HepG2 (cell line): ENCODE data around the gene CHRNB2. TPM values are rescaled to one million over a fixed set of nuclear protein-coding genes. Genes with fewer than 3 reads are reported as not detected.

Experiments
- ATAC-seq: fragments of 200-7000 bp; cut with Tn5 transposase; 3 replicates; pipeline ENCODE4 v1.9.1; 2020; ENCODE audit warnings: mild to moderate bottlenecking, moderate library complexity
- BruUV-seq: library from RNA; stranded (reverse); fragments of 400-500 nt; replicated peaks from 2 replicates; lab custom pipeline; 2021; lab: Mats Ljungman, UMichigan
- CTCF ChIA-PET: fragments of 300-600 bp; formaldehyde crosslinking; extraction: SDS; loops from one replicate; lab custom pipeline; 2021; ENCODE audit warnings: low total read pairs, inconsistent platforms, low intra/inter-chr PET ratio; lab: Yijun Ruan, JAX
- POLR2A ChIA-PET: fragments of 350-600 bp; sonication (Branson Sonifier 250); formaldehyde crosslinking; loops from one replicate; lab custom pipeline; 2020; ENCODE audit warnings: antibody characterized with exemption, inconsistent platforms; lab: Yijun Ruan, JAX
- DNase-seq: peaks from one replicate; pipeline ENCODE4 v3.0.0-alpha.2; 2015; ENCODE audit warnings: low spot score
- FAIRE-seq: peaks from 3 replicates; lab custom pipeline; 2011; peaks lifted over from hg19 to GRCh38; lab: Jason Lieb, UNC
- H2AFZ ChIP-seq: one replicate; pipeline ENCODE4 v1.6.1; 2011; ENCODE audit warnings: low read length, inconsistent platforms
- H3K27ac ChIP-seq: fragments of 300-600 bp; 3 replicates; pipeline ENCODE4 v1.8.0; 2011; ENCODE audit warnings: mixed run types, mild to moderate bottlenecking, mixed read lengths, low read length, inconsistent platforms; ENCODE audit not compliant: insufficient read depth; ENCODE audit errors: extremely low read length
- H3K27me3 ChIP-seq, 2 experiments: fragments of 200-600 bp in 1 of 2; 2 replicates in 1 of 2; 3 replicates in 1 of 2; pipeline versions ENCODE4 v1.6.0 to v1.8.0; 2011; ENCODE audit warnings: low read length in 2 of 2, mild to moderate bottlenecking in 2 of 2, moderate library complexity in 2 of 2, inconsistent platforms in 1 of 2; ENCODE audit not compliant: insufficient read depth in 2 of 2, control insufficient read depth in 1 of 2
- H3K36me3 ChIP-seq, 2 experiments: fragments of 200-600 bp in 1 of 2; replicated peaks in 1 of 2; 2 replicates in 1 of 2; 3 replicates in 1 of 2; pipeline versions ENCODE4 v1.5.1 to v1.8.0; 2011; ENCODE audit warnings: low read length in 2 of 2, inconsistent platforms in 1 of 2; ENCODE audit not compliant: insufficient read depth in 2 of 2, control insufficient read depth in 1 of 2
- H3K4me1 ChIP-seq: 2 replicates; pipeline ENCODE4 v1.5.1; 2012; ENCODE audit warnings: low read length, inconsistent platforms; ENCODE audit not compliant: insufficient read depth
- H3K4me2 ChIP-seq: 2 replicates; pipeline ENCODE4 v1.6.0; 2011; ENCODE audit warnings: low read depth, low read length, inconsistent platforms
- H3K4me3 ChIP-seq, 3 experiments: fragments of 200-600 bp in 1 of 3; sonication (generic), shearing (Covaris generic) in 1 of 3; replicated peaks in 1 of 3; 2 replicates each; pipeline ENCODE4 v1.5.1; 2011 to 2016; ENCODE audit warnings: low read length in 3 of 3, inconsistent platforms in 2 of 3, low read depth in 2 of 3, mild to moderate bottlenecking in 2 of 3, control low read depth in 1 of 3, mixed read lengths in 1 of 3; ENCODE audit not compliant: insufficient read depth in 1 of 3
- H3K79me2 ChIP-seq: one replicate; pipeline ENCODE4 v1.6.1; 2011; ENCODE audit warnings: low read length, inconsistent platforms; ENCODE audit not compliant: insufficient read depth
- H3K9ac ChIP-seq: 2 replicates; pipeline ENCODE4 v1.6.0; 2011; ENCODE audit warnings: mild to moderate bottlenecking, low read depth, low read length, inconsistent platforms; ENCODE audit not compliant: insufficient read depth
- H3K9me3 ChIP-seq: 2 replicates; pipeline ENCODE4 v1.5.1; 2012; ENCODE audit warnings: mild to moderate bottlenecking, low read length
- H4K20me1 ChIP-seq: 2 replicates; pipeline ENCODE4 v1.6.0; 2011; ENCODE audit warnings: inconsistent platforms, mild to moderate bottlenecking, low read length, moderate library complexity; ENCODE audit not compliant: insufficient read depth
- BATF2 ChIP-seq: sonication (generic); formaldehyde crosslinking; IDR thresholded peaks from 2 replicates; pipeline ENCODE4 v1.8.0; 2022; ENCODE audit warnings: mild to moderate bottlenecking, missing genetic modification reagents, moderate library complexity
- GLI4 ChIP-seq: sonication (generic); formaldehyde crosslinking; IDR thresholded peaks from 2 replicates; pipeline ENCODE4 v1.5.1; 2020; ENCODE audit warnings: missing genetic modification reagents, mild to moderate bottlenecking, moderate library complexity, borderline replicate concordance
- MXD3 ChIP-seq: IDR thresholded peaks from 2 replicates; pipeline ENCODE4 v1.6.1; 2016; ENCODE audit warnings: mild to moderate bottlenecking, missing biosample characterization, missing genetic modification reagents
- NR2F1 ChIP-seq, 2 experiments: fragments of 450-650 bp in 1 of 2; formaldehyde crosslinking in 1 of 2; IDR thresholded peaks; 2 replicates each; pipeline versions ENCODE4 v1.5.0 to v1.6.1; 2016 to 2020; ENCODE audit warnings: mild to moderate bottlenecking in 1 of 2, missing compliant biosample characterization in 1 of 2, missing genetic modification reagents in 1 of 2, moderate library complexity in 1 of 2
- NR2F6 ChIP-seq, 2 experiments: IDR thresholded peaks; 2 replicates each; pipeline ENCODE4 v1.6.1; 2016; ENCODE audit warnings: antibody characterized with exemption in 1 of 2, mild to moderate bottlenecking in 1 of 2
- RBM22 ChIP-seq: fragments of 200-400 bp; formaldehyde crosslinking; optimal IDR thresholded peaks from 2 replicates; pipeline ENCODE3; 2017; ENCODE audit warnings: mild to moderate bottlenecking, low read length, moderate library complexity
- ZNF143 ChIP-seq: sonication (generic); formaldehyde crosslinking; IDR thresholded peaks from 2 replicates; pipeline ENCODE4 v1.4.0; 2020; ENCODE audit warnings: missing genetic modification reagents
- ZNF18 ChIP-seq: sonication (generic); formaldehyde crosslinking; IDR thresholded peaks from 2 replicates; pipeline ENCODE4 v1.8.0; 2022; ENCODE audit warnings: mild to moderate bottlenecking, missing genetic modification reagents; ENCODE audit not compliant: insufficient replicate concordance
- ZNF678 ChIP-seq: sonication (generic); formaldehyde crosslinking; IDR thresholded peaks from 2 replicates; pipeline ENCODE4 v1.4.0; 2020; ENCODE audit warnings: mild to moderate bottlenecking, missing genetic modification reagents
- WGBS: methylation state at CpG from one replicate; pipeline ENCODE4 v1.1.6; 2017; ENCODE audit warnings: low lambda C conversion rate; 5-methylcytosine and 5-hydroxymethylcytosine counted together
- in situ Hi-C: cut with HindIII; loops from 2 replicates; pipeline ENCODE4 v1.10.0; 2017; ENCODE audit warnings: low pct_unique_long_range_greater_than_20kb; ENCODE audit not compliant: extremely low pct_ligation_motif_present
- intact Hi-C: fragments of 100-400 bp; cut with micrococcal nuclease; formaldehyde crosslinking; loops from one replicate; pipeline ENCODE4 v1.10.0; 2022; ENCODE audit not compliant: unreplicated experiment
- polyA plus RNA-seq, 8 experiments: library from polyadenylated mRNA; depleted of rRNA in 3 of 8; stranded (reverse) in 7 of 8; unstranded in 1 of 8; fragments of >200 nt; fragmentation: Illumina TruSeq in 4 of 8; extraction: Trizol in 4 of 8; gene quantifications; 2 replicates each; pipeline versions ENCODE4 v1.2.1 to v1.2.3, GENCODE V29; 2011 to 2016; ENCODE audit warnings: low read depth in 4 of 8, missing spikeins in 1 of 8, mixed read lengths in 1 of 8; ENCODE audit not compliant: insufficient read depth in 1 of 8
- total RNA-seq, 5 experiments: library from RNA; depleted of rRNA; stranded (reverse); fragments of >200 nt; fragmentation: Illumina TruSeq; extraction: Trizol; gene quantifications; 2 replicates each; pipeline ENCODE4 v1.2.3, GENCODE V29; 2016; ENCODE audit warnings: low read depth in 1 of 5

The CHRNB2 gene
- total and polyA plus RNA-seq, 2 of the 13 experiments (the other 11 are each of a cell fraction or from before 2014, with no cell fraction given), result 0.03 to 0.07 TPM

GRCh38 chr1:154591206-154591605 lies 23.6 kb downstream of the CHRNB2 start:
- 94% methylated on average over 7 of the region's 7 CpGs for WGBS
- Histone ChIP-seq H3K27ac (no peak overlapping the region), H3K9ac (no peak overlapping the region), H3K4me3 (no peak overlapping the region), H4K20me1 (peaks cover 7% of the 10 kb centered on the region; the same call in 1 of the 2 replicates), H2AFZ (no peak overlapping the region), H3K4me2 (no peak overlapping the region), H3K36me3 (peaks cover 36 to 96% of the 10 kb centered on the region in 2 experiments), H3K27me3 (no peaks in the 10 kb centered on the region), H3K79me2 (no peaks in the 10 kb centered on the region), H3K4me1 (0 out of 2 replicates have a peak, but pooled peaks cover 7% of the 10 kb centered on the region), H3K9me3 (no peaks in the 10 kb centered on the region)
- in situ Hi-C loops, result no loop called here
- intact Hi-C loops, result no loop called here
- no peak for ATAC-seq
- no peak for FAIRE-seq
- DNase-seq, result no peak
- BruUV-seq, result no TSS peak
- ChIA-PET POLR2A (interaction anchor here (0.8 kb wide), 1 partner anchor 23 kb away, joined by 3 read pairs; no protein-coding TSS in a partner anchor), CTCF (no interaction called here)
- TF ChIP-seq ZNF143 (CRISPR knock-in tag) (no peak), RBM22 (peak; percentile 34), GLI4 (no peak), ZNF18 (no peak), ZNF678 (no peak), BATF2 (CRISPR knock-in tag) (no peak), NR2F6 (IDR thresholded peaks at IDR 0.05) (peak; percentile 74), NR2F6 (CRISPR knock-in tag; IDR thresholded peaks at IDR 0.05) (0 out of 2 replicates have a peak, but pooled peaks have one; percentile 26), MXD3 (no peak), NR2F1 (CRISPR knock-in tag; IDR thresholded peaks at IDR 0.05) (peak in 1 of 2 experiments; percentile 52; a peak in 1 of 4 replicates)
- TF ChIP-seq, all 625 proteins: peak for 3
